GM23338 (cell line): ENCODE measurements around the gene BRD9.
"Not testable (repeated sequence)": the region's sequence is repeated elsewhere in the genome, so short reads cannot be mapped to it uniquely, and the experiment has no call there.

Experiments
- CREB1 ChIP-seq: fragments of 250-450 bp; sonication (Bioruptor Pico); IDR thresholded peaks from 2 replicates; pipeline ENCODE4 v1.5.0; 2020; ENCODE audit warnings: low read depth, mild to moderate bottlenecking, moderate library complexity
- EZH2 ChIP-seq: fragments of 200-600 bp; sonication (generic); IDR thresholded peaks from one replicate; pipeline ENCODE4 v1.8.0; 2017; ENCODE audit warnings: antibody characterized with exemption, mild to moderate bottlenecking, low read depth; ENCODE audit not compliant: unreplicated experiment
- EZH2phosphoT487 ChIP-seq: fragments of 200-600 bp; sonication (generic); IDR thresholded peaks from one replicate; pipeline ENCODE4 v1.8.1; 2018; ENCODE audit warnings: antibody characterized with exemption; ENCODE audit not compliant: unreplicated experiment
- JUNB ChIP-seq: IDR thresholded peaks from one replicate; pipeline ENCODE4 v1.6.1; 2016; ENCODE audit warnings: antibody characterized with exemption; ENCODE audit not compliant: unreplicated experiment
- NANOG ChIP-seq: IDR thresholded peaks from 2 replicates; pipeline ENCODE4 v1.6.1; 2016; ENCODE audit warnings: antibody characterized with exemption, borderline replicate concordance
- POLR2AphosphoS5 ChIP-seq: IDR thresholded peaks from 2 replicates; pipeline ENCODE4 v1.6.1; 2016; ENCODE audit warnings: antibody characterized with exemption, low read depth
- STAT1 ChIP-seq: IDR thresholded peaks from one replicate; pipeline ENCODE4 v1.6.1; 2016; ENCODE audit warnings: antibody characterized with exemption; ENCODE audit not compliant: unreplicated experiment
- TF ChIP-seq, protein P1 (sequence below), 2 experiments: fragments of 200-600 bp in 1 of 2; sonication (generic) in 1 of 2; conservative IDR thresholded peaks; 2 replicates each; pipeline versions ENCODE4 v1.5.1 to v1.6.1; 2016 to 2017; ENCODE audit warnings: antibody characterized with exemption in 2 of 2, low read depth in 2 of 2, mild to moderate bottlenecking in 2 of 2, moderate library complexity in 1 of 2
- TF ChIP-seq, protein P2 (sequence below): IDR thresholded peaks from one replicate; pipeline ENCODE4 v1.6.1; 2018; ENCODE audit warnings: antibody characterized with exemption; ENCODE audit not compliant: unreplicated experiment
- TF ChIP-seq, protein P3 (sequence below): IDR thresholded peaks from 2 replicates; pipeline ENCODE4 v1.6.1; 2016; ENCODE audit warnings: antibody characterized with exemption
- TF ChIP-seq, protein P4 (sequence below): fragments of 250-450 bp; sonication (Bioruptor Pico); IDR thresholded peaks from 2 replicates; pipeline ENCODE4 v1.5.0; 2020; ENCODE audit warnings: mild to moderate bottlenecking, moderate library complexity

DNA sequence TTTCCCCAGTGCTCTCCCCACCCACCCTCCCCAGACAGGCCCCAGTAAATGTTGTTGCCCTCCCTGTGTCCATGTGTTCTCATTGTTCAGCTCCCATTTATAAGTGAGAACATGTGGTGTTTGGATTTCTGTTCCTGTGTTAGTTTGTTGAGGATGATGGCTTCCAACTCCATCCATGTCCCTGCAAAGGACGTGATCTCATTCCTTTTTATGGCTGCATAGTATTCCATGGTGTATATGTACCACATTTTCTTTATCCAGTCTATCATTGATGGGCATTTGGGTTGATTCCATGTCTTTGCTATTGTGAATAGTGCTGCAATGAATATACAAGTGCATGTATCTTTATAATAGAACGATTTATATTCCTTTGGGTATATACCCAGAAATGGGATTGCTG is 48.1 kb upstream of the BRD9 start:
- not testable (repeated sequence) for TF ChIP-seq POLR2AphosphoS5; EZH2; CREB1 (CRISPR knock-in tag); EZH2phosphoT487; JUNB; STAT1; NANOG
- TF ChIP-seq, protein P1, sequence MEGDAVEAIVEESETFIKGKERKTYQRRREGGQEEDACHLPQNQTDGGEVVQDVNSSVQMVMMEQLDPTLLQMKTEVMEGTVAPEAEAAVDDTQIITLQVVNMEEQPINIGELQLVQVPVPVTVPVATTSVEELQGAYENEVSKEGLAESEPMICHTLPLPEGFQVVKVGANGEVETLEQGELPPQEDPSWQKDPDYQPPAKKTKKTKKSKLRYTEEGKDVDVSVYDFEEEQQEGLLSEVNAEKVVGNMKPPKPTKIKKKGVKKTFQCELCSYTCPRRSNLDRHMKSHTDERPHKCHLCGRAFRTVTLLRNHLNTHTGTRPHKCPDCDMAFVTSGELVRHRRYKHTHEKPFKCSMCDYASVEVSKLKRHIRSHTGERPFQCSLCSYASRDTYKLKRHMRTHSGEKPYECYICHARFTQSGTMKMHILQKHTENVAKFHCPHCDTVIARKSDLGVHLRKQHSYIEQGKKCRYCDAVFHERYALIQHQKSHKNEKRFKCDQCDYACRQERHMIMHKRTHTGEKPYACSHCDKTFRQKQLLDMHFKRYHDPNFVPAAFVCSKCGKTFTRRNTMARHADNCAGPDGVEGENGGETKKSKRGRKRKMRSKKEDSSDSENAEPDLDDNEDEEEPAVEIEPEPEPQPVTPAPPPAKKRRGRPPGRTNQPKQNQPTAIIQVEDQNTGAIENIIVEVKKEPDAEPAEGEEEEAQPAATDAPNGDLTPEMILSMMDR (conservative IDR thresholded peaks at IDR 0.05; ENCODE audit: low read depth in 2 of 2) = not testable (repeated sequence)
- TF ChIP-seq, protein P2, sequence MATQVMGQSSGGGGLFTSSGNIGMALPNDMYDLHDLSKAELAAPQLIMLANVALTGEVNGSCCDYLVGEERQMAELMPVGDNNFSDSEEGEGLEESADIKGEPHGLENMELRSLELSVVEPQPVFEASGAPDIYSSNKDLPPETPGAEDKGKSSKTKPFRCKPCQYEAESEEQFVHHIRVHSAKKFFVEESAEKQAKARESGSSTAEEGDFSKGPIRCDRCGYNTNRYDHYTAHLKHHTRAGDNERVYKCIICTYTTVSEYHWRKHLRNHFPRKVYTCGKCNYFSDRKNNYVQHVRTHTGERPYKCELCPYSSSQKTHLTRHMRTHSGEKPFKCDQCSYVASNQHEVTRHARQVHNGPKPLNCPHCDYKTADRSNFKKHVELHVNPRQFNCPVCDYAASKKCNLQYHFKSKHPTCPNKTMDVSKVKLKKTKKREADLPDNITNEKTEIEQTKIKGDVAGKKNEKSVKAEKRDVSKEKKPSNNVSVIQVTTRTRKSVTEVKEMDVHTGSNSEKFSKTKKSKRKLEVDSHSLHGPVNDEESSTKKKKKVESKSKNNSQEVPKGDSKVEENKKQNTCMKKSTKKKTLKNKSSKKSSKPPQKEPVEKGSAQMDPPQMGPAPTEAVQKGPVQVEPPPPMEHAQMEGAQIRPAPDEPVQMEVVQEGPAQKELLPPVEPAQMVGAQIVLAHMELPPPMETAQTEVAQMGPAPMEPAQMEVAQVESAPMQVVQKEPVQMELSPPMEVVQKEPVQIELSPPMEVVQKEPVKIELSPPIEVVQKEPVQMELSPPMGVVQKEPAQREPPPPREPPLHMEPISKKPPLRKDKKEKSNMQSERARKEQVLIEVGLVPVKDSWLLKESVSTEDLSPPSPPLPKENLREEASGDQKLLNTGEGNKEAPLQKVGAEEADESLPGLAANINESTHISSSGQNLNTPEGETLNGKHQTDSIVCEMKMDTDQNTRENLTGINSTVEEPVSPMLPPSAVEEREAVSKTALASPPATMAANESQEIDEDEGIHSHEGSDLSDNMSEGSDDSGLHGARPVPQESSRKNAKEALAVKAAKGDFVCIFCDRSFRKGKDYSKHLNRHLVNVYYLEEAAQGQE = not testable (repeated sequence)
- TF ChIP-seq, protein P3, sequence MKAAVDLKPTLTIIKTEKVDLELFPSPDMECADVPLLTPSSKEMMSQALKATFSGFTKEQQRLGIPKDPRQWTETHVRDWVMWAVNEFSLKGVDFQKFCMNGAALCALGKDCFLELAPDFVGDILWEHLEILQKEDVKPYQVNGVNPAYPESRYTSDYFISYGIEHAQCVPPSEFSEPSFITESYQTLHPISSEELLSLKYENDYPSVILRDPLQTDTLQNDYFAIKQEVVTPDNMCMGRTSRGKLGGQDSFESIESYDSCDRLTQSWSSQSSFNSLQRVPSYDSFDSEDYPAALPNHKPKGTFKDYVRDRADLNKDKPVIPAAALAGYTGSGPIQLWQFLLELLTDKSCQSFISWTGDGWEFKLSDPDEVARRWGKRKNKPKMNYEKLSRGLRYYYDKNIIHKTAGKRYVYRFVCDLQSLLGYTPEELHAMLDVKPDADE = not testable (repeated sequence)
- TF ChIP-seq, protein P4, sequence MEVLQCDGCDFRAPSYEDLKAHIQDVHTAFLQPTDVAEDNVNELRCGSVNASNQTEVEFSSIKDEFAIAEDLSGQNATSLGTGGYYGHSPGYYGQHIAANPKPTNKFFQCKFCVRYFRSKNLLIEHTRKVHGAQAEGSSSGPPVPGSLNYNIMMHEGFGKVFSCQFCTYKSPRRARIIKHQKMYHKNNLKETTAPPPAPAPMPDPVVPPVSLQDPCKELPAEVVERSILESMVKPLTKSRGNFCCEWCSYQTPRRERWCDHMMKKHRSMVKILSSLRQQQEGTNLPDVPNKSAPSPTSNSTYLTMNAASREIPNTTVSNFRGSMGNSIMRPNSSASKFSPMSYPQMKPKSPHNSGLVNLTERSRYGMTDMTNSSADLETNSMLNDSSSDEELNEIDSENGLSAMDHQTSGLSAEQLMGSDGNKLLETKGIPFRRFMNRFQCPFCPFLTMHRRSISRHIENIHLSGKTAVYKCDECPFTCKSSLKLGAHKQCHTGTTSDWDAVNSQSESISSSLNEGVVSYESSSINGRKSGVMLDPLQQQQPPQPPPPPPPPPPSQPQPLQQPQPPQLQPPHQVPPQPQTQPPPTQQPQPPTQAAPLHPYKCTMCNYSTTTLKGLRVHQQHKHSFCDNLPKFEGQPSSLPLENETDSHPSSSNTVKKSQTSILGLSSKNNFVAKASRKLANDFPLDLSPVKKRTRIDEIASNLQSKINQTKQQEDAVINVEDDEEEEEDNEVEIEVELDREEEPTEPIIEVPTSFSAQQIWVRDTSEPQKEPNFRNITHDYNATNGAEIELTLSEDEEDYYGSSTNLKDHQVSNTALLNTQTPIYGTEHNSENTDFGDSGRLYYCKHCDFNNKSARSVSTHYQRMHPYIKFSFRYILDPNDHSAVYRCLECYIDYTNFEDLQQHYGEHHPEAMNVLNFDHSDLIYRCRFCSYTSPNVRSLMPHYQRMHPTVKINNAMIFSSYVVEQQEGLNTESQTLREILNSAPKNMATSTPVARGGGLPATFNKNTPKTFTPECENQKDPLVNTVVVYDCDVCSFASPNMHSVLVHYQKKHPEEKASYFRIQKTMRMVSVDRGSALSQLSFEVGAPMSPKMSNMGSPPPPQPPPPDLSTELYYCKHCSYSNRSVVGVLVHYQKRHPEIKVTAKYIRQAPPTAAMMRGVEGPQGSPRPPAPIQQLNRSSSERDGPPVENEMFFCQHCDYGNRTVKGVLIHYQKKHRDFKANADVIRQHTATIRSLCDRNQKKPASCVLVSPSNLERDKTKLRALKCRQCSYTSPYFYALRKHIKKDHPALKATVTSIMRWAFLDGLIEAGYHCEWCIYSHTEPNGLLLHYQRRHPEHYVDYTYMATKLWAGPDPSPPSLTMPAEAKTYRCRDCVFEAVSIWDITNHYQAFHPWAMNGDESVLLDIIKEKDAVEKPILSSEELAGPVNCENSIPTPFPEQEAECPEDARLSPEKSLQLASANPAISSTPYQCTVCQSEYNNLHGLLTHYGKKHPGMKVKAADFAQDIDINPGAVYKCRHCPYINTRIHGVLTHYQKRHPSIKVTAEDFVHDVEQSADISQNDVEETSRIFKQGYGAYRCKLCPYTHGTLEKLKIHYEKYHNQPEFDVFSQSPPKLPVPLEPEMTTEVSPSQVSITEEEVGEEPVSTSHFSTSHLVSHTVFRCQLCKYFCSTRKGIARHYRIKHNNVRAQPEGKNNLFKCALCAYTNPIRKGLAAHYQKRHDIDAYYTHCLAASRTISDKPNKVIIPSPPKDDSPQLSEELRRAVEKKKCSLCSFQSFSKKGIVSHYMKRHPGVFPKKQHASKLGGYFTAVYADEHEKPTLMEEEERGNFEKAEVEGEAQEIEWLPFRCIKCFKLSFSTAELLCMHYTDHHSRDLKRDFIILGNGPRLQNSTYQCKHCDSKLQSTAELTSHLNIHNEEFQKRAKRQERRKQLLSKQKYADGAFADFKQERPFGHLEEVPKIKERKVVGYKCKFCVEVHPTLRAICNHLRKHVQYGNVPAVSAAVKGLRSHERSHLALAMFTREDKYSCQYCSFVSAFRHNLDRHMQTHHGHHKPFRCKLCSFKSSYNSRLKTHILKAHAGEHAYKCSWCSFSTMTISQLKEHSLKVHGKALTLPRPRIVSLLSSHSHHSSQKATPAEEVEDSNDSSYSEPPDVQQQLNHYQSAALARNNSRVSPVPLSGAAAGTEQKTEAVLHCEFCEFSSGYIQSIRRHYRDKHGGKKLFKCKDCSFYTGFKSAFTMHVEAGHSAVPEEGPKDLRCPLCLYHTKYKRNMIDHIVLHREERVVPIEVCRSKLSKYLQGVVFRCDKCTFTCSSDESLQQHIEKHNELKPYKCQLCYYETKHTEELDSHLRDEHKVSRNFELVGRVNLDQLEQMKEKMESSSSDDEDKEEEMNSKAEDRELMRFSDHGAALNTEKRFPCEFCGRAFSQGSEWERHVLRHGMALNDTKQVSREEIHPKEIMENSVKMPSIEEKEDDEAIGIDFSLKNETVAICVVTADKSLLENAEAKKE (CRISPR knock-in tag) = not testable (repeated sequence)
